HG03196 (cell line): ENCODE data around the gene TTLL10.
"Not testable (repeated sequence)": the region's sequence is repeated elsewhere in the genome, so short reads cannot be mapped to it uniquely, and the experiment has no call there.

ENCODE experiments used
- ATAC-seq: cut with Tn5 transposase; IDR thresholded peaks from one replicate; pipeline ENCODE4 v1.9.1; 2021; ENCODE audit not compliant: unreplicated experiment

The TTLL10 gene

DNA sequence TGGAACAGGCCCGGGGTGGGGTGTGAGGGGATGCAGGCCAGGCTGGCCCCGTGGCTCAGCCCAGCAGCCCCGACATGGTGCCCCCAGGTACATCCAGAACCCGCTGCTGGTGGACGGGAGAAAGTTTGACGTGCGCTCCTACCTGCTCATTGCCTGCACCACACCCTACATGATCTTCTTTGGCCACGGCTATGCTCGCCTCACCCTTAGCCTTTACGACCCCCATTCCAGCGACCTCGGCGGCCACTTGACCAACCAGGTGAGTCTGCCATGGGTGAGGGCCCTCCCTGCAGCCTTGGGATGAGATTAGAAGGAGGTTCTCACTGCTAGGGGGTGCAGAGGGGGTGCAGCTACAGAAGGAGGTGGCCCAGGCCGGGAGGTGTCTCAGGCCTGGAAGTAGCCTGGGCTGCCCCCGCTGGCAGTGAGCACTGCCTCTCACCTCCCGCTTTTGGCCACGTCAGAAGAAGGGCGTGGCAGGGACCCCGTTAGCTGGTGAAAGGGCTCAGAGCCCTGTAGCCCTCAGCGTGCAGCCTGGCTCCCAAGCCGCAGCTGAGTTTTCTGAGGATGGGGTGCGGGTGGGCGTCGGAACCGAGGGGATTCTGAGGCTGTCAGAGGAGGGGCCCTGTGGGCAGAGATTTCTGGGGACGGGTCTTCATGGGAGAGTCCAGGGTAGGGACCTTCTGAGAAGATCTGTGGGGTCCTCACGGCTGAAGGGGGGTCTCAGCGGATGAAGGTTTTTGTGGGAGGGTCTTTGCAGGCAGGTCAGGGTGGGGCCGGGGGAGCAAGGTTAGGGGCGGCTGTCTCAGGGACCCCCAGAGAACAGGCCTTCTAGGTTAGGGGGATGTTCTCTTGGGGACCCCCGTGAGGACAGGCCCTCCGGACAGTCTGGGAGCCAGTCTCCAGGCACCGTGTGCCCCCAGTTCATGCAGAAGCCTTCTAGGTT, 10.4 kb downstream of the TTLL10 start:
- ATAC-seq = no peak

DNA sequence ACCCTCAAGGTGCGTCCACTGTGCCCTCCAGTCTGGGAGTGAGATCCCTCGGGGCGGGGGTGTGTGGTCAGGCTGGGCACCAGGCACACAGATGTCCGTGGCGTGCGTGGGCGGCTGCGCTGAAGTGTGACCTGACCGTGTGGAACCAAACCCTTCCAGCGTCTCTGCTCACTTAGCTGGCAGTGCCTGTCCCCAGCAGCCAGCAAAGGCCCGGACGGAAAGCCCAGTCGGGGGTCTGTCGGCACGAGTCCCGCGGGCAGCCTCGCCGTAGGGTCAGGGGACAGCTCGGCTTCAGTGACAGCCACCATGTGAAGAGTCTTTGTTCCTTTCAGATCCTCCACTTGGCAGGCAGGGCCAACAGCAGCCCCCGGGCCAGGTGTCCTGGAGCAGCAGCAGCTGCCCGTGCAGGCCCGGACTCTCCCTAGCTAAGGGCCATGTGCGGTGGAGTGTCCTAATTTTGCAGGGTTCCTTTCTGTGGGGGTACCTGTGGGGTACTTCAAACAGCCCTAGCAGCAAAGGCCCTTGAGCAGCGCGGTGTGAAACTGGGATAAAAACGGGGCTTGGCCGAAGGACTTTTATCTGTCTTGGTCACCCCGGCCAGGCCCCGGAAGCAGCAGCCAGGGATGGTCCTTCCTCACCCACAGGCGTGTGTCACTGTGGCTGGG, 11.6 kb downstream of the TTLL10 start:
- ATAC-seq = no peak

DNA sequence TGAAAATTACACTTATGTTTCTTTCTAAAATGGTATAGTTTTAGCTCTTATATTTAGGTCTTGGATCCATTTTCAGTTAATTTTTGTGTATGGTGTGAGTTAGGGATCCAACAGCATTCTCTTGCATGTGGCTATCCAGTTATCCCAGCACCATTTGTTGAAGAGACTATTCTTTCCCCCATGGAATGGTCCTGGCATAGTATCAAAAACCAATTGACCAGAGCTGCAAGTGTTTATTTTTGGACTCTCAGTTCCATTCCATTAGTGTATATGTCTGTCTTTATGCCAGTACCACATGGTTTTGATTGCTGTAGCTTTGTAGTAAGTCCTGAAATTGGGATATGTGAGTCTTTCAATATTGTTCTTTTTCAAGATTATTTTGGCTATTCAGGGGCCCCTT, 14.3 kb downstream of the TTLL10 start:
- ATAC-seq = no peak

DNA sequence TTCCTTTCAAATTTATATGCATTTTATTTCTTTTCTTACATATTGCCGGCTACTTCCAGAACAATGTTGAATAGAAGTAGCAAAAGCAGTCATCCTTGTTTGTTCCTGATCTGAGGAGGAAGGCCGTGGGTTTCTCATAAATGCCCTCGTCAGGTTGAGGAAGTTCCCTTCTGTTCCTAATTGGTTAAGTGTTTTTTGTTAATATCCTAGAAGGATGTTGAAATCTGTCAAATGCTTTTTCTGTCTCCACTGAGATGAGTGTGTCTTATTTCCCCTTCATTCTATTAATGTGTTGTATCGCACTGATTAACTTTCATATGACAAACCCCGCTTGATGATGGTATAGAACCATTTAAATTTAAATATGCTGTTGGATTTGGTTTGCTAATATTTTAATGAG, 15.4 kb downstream of the TTLL10 start:
- no peak for ATAC-seq

DNA sequence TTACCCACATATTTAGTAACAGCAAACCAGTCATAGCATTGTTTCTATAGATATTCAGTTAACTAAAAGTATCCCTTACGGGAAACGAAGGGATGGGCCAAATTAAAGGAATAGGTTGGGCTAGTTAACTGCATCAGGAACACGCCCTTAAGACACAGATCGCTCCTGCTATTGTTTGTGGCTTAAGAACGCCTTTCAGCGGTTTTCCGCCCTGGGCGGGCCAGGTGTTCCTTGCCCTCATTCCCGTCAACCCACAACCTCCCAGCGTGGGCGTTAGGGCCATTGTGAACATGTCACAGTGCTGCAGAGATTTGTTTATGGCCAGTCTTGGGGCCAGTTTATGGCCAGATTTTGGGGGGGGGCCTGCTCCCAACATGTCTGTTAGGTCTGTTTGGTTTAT, 18.1 kb downstream of the TTLL10 start:
- ATAC-seq = no peak

DNA sequence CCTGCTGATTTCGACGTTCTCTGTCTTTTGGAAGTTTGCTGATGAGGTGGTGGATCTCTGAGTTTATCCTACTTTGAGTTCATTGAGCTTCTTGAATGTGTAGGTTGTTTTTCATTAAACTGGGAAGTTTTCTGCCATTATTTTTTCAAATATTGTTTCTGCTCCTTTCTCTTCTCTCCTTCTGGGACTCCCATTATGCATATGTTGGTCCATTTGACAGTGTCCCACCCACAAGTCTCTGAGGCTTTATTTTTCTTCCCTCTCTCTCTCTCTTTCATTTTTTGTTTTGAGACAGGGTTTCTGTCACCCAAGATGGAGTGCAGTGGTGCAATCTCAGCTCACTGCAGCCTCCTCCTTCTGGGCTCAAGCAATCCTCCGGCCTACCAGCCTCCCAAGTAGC, 21.0 kb downstream of the TTLL10 start:
- no peak for ATAC-seq

DNA sequence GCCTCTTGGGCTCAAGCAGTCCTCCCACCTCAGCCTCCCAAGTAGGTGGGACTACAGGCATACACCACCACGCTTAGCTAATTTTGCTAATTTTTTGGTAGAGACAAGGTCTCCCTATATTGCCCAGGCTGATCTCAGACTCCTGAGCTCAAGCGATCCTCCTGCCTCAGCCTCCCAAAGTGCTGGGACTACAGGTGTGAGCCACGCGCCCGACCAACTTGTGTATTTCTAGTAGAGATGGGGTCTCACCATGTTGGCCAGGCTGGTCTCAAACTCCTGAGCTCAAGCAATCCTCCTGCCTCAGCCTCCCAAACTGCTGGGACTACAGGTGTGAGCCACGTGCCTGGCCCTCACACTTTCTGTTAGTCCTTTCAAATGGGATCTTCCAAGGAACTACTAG, 22.0 kb downstream of the TTLL10 start:
- not testable (repeated sequence) for ATAC-seq

DNA sequence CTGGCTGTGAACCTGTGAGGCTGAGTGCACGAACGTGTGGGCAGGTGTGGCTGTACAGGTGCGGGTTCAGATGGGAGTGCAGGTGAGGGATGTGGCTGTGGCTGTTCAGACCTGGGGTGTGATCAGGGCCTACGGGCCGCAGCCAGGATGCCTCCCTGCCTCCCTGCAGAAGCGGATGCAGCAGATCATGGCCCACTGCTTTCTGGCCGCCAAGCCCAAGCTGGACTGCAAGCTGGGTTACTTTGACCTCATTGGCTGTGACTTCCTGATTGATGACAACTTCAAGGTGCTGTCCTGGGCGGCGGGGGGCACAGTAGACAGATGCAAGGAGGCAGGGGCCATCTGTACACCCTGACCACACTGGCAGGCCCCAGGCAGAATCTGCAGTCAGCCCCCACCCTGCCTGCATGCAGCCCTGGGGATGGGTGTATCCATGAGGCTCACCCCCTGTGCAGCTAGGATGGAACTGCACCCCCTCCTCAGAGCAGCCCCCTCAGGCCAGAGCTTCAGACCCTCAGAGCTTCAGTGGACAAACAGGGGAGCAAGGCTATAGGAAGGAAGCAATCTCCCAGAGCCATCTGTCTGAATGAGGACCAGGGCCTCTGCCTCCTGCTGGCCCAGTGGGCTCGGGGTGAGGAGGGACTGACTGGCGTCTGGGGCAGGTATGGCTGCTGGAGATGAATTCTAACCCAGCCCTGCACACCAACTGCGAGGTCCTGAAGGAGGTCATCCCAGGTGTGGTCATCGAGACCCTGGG, 22.9 kb downstream of the TTLL10 start:
- no peak for ATAC-seq

DNA sequence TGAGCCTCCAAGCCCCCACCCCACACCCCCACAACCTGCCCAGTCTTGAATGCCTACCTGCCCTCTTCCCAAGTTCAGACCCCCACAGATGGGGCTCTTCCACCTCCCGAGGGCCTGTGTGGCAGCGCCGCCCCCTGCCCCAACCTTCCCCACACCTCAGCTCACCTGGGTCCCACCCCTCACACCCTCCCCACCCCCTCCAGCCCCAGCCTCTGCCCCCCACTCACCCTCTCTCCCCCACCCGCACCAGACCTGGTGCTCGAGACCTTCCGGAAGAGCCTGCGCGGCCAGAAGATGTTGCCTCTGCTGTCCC, 23.5 kb downstream of the TTLL10 start:
- ATAC-seq = no peak

DNA sequence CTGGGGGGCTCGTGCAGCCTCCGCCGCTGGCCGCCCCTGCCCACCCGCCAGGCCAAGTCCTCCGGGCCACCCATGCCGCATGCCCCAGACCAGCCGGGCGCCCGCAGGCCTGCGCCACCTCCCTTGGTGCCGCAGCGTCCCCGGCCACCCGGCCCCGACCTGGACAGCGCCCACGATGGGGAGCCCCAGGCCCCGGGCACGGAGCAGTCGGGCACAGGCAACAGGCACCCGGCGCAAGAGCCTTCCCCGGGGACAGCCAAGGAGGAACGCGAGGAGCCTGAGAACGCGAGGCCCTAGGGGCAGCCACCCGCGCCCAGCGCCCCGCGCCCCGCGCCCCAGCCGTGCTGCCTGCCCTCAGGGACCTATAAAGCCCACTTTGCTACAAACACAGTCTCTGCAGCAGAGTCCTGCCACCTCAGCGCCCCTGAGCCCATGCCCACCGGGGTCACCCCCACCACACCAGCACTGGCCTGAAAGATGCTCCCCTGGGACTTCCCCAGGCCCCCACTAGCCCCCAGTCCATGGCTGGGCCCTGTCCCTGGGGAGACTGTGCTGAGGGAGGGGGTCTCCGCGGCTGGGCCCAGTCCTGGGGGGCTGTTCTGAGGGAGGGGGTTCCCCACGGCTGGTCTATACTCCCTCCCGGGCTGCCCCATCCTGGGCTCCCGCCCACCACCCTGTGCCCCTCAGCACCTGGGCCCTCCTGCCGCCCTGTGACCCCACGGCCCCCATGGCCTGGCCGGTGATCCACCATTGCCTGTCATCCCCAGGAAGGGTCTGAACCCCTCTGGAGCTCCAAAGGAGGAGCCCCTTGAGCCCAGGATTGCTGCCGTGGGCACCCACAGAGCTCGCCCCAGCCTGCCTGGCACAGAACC, 24.1 kb downstream of the TTLL10 start:
- ATAC-seq = no peak

DNA sequence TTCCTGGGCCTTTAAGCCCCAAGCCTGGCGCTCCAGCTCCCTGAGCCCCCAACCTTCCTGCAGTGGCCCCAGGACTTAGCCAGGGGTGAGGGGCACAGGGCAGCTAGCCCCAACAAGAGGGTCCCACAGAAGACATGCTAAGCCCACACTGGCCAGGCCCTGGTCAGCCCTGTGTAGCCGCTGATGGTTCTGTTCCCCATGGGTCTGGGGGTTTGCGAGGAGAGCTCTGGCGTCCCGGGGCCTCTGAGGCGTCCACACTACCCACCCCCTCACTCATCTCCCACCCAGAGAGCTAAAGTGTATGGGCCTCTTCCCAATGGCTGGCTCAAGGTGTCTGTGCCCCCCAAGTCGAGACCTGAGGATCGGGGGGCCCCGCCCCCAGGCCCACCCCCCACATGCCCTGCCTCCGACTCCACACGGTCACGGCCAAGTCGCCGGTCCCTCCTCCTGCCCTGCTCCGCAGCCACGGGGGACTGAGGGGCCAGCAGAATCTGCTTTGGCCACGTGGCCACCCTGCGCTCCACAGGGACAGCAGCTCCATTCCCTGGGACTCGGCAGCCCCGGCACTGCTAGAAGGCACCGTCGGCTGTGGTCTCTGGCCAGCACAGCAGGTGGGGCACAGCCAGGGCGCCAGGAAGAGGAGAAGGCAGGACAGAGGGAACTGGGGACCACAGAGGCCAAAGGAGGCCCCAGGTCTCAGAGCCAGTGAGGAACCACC, 24.9 kb downstream of the TTLL10 start:
- ATAC-seq = no peak

DNA sequence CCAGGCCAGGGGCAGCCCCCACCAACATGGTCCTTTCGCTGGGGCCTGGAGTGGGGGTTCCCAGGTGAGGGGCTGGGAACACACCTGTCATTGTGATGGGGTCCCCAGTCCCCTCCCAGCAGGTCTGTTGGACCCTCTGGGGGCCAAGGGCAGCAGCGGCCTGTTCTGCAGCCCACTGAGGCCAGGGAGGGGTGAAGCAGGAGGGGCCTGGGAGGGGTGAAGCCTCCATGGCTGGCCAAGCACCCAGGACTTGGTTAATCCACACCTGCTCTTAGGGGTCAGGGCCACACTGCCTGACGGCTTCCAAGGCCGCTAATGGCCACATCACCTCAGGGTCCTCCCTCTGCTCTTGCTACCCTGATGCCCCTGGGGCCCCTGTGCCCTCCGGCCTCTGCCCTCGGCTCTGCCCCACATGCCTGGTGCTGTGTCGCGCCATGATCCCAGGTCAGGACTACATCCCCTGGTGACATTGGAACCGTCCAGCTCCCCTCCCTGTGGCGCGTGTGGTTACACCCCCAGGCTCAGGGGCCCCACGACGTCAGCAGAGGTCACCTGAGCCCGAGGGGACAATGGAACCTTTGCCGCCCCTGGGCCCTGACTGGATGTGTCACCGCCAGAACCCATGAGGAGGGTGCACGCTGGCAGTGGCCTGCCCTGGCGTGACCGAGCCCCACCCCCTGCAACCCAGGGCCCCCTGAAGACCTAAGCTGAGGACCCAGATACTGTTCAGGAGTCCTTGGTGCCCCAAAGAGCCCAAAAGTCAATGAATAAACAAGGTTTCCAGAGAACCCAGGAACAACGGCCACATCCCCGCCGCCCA, 25.7 kb downstream of the TTLL10 start:
- ATAC-seq = no peak

DNA sequence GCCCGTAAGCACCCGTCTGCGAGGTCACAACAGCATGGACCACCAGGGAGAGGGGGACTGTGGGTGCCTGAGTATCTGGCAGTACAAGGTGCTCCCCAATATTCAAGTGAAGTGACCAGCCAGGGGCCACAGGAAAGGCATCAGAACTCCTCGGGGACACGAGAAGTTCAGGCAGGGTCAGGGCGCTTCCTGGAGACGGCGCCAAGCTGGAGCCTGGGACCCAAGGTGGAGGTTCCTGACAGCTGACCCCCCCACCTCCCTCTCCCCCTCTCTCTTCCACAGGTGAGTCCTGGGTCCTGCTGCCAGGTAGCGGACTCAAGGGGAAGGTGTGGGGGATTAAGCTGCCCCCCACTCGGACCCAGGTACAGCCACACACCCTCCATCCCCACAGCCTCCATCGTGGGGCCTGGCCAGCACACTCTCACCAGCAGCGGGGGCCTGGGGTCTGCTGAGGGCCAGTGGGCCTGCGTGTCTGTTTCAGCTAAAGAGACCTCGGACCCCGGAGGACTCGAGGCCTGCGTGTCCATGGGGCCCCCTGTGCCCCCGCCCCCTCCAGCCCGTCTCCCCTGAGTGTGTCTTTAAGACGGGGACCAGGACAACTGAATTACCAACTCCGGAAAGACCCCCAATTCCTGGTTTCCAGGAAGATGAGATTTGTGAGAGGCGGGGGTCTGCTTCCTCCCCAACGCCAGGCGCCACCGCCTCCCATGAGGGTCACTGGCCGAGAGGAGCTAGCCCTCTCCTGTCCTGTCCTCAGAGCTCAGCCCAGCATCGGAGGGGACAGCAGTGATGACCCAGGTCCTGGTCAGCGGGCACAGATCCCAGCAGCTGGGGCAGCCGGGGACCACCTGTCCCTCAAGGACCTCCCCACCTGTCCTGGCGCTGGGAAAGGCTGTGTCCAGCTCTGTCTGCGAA, 26.5 kb downstream of the TTLL10 start:
- no peak for ATAC-seq

DNA sequence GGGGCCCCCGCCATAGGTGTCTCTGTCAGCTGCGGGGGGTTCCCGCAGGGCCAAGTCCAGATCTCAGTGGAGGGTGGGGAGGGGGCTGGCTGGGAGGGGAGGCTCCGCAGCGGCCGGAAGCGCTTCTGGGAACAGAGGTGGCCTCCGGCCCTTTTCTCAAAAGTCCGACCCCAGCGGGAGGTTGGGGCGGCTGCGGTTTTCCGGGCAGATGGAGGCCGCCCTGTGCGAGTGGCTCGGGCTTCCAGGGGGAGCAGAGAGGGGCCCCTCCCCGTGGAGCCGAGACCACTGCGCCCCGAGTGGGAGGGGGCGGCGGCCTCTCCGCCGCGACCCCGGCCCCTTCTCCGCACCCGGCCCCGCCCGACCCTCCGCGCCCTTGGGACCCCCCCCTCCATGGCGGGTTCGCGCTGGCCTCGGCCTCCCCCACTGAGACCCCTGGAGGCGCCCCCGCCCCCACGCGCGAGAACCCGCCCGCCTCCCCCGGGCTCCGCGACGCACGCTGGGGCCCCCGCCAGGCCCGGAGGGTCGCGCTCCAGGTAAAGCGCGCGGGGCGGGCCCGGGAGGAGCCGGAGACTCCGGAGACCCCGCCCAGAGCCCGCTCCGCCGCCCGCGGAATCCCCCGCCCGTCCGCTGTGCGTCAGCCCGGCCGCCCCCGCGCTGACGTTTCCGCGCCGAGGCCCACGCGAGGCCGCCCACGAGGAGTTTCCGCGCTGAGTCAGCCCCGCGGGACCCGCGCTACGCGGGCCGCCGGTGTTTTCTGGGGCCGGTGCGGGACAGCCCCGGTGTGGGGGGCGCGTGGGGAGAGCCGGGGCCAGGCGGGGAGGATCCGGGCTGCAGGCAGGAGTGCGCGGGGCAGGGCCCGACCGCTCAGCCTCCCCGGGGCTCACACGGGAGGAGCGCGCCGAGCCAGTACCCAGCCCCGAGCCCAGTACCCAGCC, 27.5 kb downstream of the TTLL10 start:
- ATAC-seq = no peak

DNA sequence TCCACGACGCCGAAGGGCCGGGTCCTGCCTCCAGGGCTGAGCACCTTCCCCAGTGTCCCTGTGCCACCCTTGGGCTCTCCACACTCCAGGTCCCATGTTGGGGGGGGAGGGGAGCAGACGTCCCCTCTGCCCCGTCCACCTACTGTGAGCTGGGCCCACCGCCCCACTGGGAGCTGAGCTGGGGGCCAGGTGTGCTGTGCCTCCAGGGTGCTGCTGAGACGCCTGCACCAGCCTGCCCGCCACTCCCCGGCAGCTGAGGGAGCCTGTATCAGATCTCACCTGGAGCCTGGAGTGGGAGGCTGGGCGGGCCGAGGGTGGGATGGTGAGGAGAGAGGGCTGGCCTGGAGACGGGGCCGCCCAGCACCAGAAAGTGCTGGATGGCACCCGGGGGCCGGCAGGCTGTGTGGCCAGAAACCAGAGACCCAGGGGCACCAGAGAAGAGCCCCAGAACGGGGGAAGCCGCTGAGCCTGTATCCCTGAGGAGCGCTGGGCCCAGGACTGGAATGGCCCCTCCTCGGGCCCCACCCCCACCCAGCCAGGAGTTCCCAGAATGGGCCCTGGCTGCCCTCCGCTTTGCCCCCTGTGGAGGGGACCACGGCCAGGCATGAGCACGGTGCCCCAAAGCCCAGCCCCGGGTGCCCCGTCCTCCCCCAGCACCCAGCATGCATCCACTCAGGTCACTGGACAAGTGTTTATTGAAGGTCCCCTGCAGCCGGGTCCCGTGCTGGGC, 29.3 kb downstream of the TTLL10 start:
- no peak for ATAC-seq

DNA sequence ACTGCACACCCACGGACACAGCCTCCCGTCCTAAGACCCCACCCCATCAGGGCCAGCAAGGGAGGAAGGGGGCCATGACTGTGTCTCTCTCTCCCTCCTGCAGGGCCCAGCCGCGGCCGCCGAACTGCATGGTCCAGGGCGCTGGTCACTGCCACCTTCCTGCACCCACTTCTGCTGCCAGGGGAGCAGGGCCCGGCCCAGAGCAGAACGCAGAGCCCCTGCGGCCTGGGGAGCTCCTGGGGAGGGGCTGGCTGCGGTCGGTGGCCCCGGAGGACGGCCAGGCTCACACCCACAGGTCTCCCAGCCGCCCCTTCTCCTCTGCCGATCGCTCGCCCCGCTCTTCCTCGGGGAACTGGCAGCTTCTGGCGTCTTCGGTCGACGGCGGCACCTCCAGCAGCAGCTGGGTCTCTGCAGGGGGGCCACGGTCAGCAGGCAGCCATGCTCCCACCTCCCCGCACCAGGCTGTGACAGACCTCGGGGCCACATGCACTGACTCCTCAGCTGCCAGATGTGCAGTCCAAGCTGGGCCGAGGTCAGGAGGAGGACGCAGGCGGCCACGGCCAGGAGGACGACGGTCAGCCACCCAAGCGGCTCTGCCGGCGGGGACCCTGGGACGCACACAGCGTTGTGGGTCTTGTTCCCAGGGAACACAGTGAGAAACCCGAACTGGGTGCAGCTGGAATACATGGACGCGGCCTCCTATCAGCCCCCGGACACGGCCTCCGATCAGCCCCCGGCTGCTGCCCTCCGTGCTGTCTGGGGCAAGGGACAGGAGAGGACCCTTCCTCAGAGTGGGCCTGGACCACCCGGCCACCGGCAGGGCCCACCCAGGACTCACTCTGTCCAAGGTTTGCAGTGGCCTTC, 30.1 kb downstream of the TTLL10 start:
- no peak for ATAC-seq
